OCI-LY1 (cell line): ENCODE data around the gene PLEKHA6.

Experiments used
- H2AFZ ChIP-seq: fragments of 200-600 bp; sonication (generic), shearing (Covaris generic); 2 replicates; pipeline ENCODE4 v1.6.0; 2014; ENCODE audit warnings: antibody characterized with exemption, mild to moderate bottlenecking, low read length
- H3F3A ChIP-seq: fragments of 200-600 bp; sonication (generic), shearing (Covaris generic); 2 replicates; pipeline ENCODE4 v1.6.0; 2014; ENCODE audit warnings: mild to moderate bottlenecking, antibody characterized with exemption, low read length, moderate library complexity; ENCODE audit not compliant: insufficient read depth
- H3K27ac ChIP-seq: fragments of 200-600 bp; sonication (generic); 2 replicates; pipeline ENCODE4 v1.5.1; 2014; ENCODE audit warnings: low read length, mixed run types, mild to moderate bottlenecking, low read depth; ENCODE audit not compliant: poor library complexity, severe bottlenecking
- H3K27me3 ChIP-seq: fragments of 200-600 bp; sonication (generic); 2 replicates; pipeline ENCODE4 v1.6.0; 2014; ENCODE audit warnings: antibody characterized with exemption, mild to moderate bottlenecking, low read length, moderate library complexity; ENCODE audit not compliant: insufficient read depth
- H3K36me3 ChIP-seq: fragments of 200-600 bp; sonication (generic); 2 replicates; pipeline ENCODE4 v1.6.1; 2014; ENCODE audit warnings: mild to moderate bottlenecking, antibody characterized with exemption, low read length, moderate library complexity, mixed read lengths; ENCODE audit not compliant: insufficient read depth
- H3K4me1 ChIP-seq: fragments of 200-600 bp; sonication (generic); 2 replicates; pipeline ENCODE4 v1.5.1; 2014; ENCODE audit warnings: mild to moderate bottlenecking, low read length, moderate library complexity; ENCODE audit not compliant: insufficient read depth, severe bottlenecking
- H3K4me2 ChIP-seq: fragments of 200-600 bp; sonication (generic), shearing (Covaris generic); 2 replicates; pipeline ENCODE4 v1.6.1; 2014; ENCODE audit warnings: low read length
- H3K4me3 ChIP-seq: fragments of 200-600 bp; sonication (generic); 2 replicates; pipeline ENCODE4 v1.5.1; 2014; ENCODE audit warnings: low read length, low read depth, mild to moderate bottlenecking, mixed read lengths; ENCODE audit not compliant: poor library complexity, severe bottlenecking
- H3K79me2 ChIP-seq: fragments of 200-600 bp; shearing (Covaris generic); 2 replicates; pipeline ENCODE4 v1.6.1; 2016; ENCODE audit warnings: mixed run types, low read length, mixed read lengths; ENCODE audit not compliant: insufficient read depth
- H3K9ac ChIP-seq: fragments of 200-600 bp; sonication (generic), shearing (Covaris generic); 2 replicates; pipeline ENCODE4 v1.6.1; 2014; ENCODE audit warnings: mild to moderate bottlenecking, low read length, mixed read lengths
- H3K9me2 ChIP-seq: fragments of 200-600 bp; sonication (generic), shearing (Covaris generic); 2 replicates; pipeline ENCODE4 v1.6.1; 2014; ENCODE audit warnings: low read depth, mild to moderate bottlenecking, low read length, mixed read lengths
- H3K9me3 ChIP-seq: fragments of 200-600 bp; shearing (Covaris generic); 2 replicates; pipeline ENCODE4 v1.6.1; 2014; ENCODE audit warnings: low read length, mixed read lengths
- H4K20me1 ChIP-seq: fragments of 200-600 bp; sonication (generic), shearing (Covaris generic); 2 replicates; pipeline ENCODE4 v1.6.0; 2016; ENCODE audit warnings: mild to moderate bottlenecking, low read length; ENCODE audit not compliant: insufficient read depth
- CTCF ChIP-seq: fragments of 200-600 bp; sonication (generic), shearing (Covaris generic); IDR thresholded peaks from 2 replicates; pipeline ENCODE4 v1.5.1; 2017; ENCODE audit warnings: mild to moderate bottlenecking, antibody characterized with exemption, low read length, moderate library complexity, mixed read lengths
- EZH2 ChIP-seq: fragments of 200-600 bp; sonication (generic), shearing (Covaris generic); IDR thresholded peaks from 2 replicates; pipeline ENCODE4 v1.8.0; 2017; ENCODE audit warnings: borderline replicate concordance, mixed run types, mild to moderate bottlenecking, antibody characterized with exemption, low read length, moderate library complexity, mixed read lengths

PLEKHA6 gene

GRCh38 chr1:204213668-204214662 is 145.8 kb downstream of the PLEKHA6 start, which contains the start of gene GOLT1A:
GOLT1A (minus strand) TSS chr1:204213988; CDS start chr1:204213906, 82 bp downstream.
- no peaks in the 10 kb centered on the region for H3K9me3 ChIP-seq
- H3K27ac ChIP-seq: no peak within 1 kb of the TSS
- H3K36me3 ChIP-seq: no peaks in the 10 kb centered on the region
- no peaks in the 10 kb centered on the region for H4K20me1 ChIP-seq
- H3F3A ChIP-seq: no peaks in the 10 kb centered on the region
- no peak within 1 kb of the TSS for H3K9ac ChIP-seq
- H3K79me2 ChIP-seq: no peaks in the 10 kb centered on the region
- H3K4me3 ChIP-seq: no peak within 1 kb of the TSS
- no peaks in the 10 kb centered on the region for H3K9me2 ChIP-seq
- H3K27me3 ChIP-seq: no peaks in the 10 kb centered on the region
- H2AFZ ChIP-seq: no peak within 1 kb of the TSS
- TF ChIP-seq EZH2 (no peak), CTCF (peak; percentile 24; the same call in 1 of the 2 replicates)
- H3K4me2 ChIP-seq: no peak within 1 kb of the TSS
- H3K4me1 ChIP-seq: no peaks in the 10 kb centered on the region

- H3K4me3 ChIP-seq: no peak overlapping the region
Measured at GRCh38 chr1:204212715-204213114, 147.0 kb downstream of the PLEKHA6 start.

GRCh38 chr1:204211046-204211445 is 148.7 kb downstream of the PLEKHA6 start:
- no peaks in the 10 kb centered on the region for H3F3A ChIP-seq
- H3K4me2 ChIP-seq: no peak overlapping the region
- no peaks in the 10 kb centered on the region for H4K20me1 ChIP-seq
- no peak overlapping the region for H3K9ac ChIP-seq
- H3K36me3 ChIP-seq: no peaks in the 10 kb centered on the region
- no peaks in the 10 kb centered on the region for H3K9me2 ChIP-seq
- no peak overlapping the region for H3K4me3 ChIP-seq
- no peaks in the 10 kb centered on the region for H3K27me3 ChIP-seq
- H3K9me3 ChIP-seq: no peaks in the 10 kb centered on the region
- H3K79me2 ChIP-seq: no peaks in the 10 kb centered on the region
- no peak overlapping the region for H3K27ac ChIP-seq
- no peak overlapping the region for H2AFZ ChIP-seq
- TF ChIP-seq CTCF (no peak), EZH2 (no peak)
- no peaks in the 10 kb centered on the region for H3K4me1 ChIP-seq

More at GRCh38 chr1:204212715-204213114, 147.0 kb downstream of the PLEKHA6 start:
- Histone ChIP-seq H2AFZ (no peak overlapping the region), H3F3A (no peaks in the 10 kb centered on the region), H4K20me1 (no peaks in the 10 kb centered on the region), H3K9ac (no peak overlapping the region), H3K4me1 (no peaks in the 10 kb centered on the region), H3K36me3 (no peaks in the 10 kb centered on the region), H3K9me2 (no peaks in the 10 kb centered on the region), H3K9me3 (no peaks in the 10 kb centered on the region), H3K79me2 (no peaks in the 10 kb centered on the region), H3K4me2 (no peak overlapping the region), H3K27me3 (no peaks in the 10 kb centered on the region), H3K27ac (no peak overlapping the region)
- TF ChIP-seq CTCF: no peak
- TF ChIP-seq EZH2: no peak
